Measurements from ENCODE around the gene LRRC2.

GRCh38 chr3:46467562-46467961 is 98.5 kb downstream of the LRRC2 start:
- TF ChIP-seq, protein P1, sequence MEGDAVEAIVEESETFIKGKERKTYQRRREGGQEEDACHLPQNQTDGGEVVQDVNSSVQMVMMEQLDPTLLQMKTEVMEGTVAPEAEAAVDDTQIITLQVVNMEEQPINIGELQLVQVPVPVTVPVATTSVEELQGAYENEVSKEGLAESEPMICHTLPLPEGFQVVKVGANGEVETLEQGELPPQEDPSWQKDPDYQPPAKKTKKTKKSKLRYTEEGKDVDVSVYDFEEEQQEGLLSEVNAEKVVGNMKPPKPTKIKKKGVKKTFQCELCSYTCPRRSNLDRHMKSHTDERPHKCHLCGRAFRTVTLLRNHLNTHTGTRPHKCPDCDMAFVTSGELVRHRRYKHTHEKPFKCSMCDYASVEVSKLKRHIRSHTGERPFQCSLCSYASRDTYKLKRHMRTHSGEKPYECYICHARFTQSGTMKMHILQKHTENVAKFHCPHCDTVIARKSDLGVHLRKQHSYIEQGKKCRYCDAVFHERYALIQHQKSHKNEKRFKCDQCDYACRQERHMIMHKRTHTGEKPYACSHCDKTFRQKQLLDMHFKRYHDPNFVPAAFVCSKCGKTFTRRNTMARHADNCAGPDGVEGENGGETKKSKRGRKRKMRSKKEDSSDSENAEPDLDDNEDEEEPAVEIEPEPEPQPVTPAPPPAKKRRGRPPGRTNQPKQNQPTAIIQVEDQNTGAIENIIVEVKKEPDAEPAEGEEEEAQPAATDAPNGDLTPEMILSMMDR (conservative IDR thresholded peaks at IDR 0.05 in 1 of 2, IDR thresholded peaks at IDR 0.05 in 1 of 2; ENCODE audit: low read depth in 1 of 2, low read length in 2 of 2), result no peak
- no peak for TF ChIP-seq EZH2 (IDR thresholded peaks at IDR 0.05; ENCODE audit: low read length, missing control alignments)
